Liver (tissue), 9 donors: ENCODE data around the gene COL6A6. TPM values are rescaled to one million over a fixed set of nuclear protein-coding genes. Genes with fewer than 3 reads are reported as not detected.

Experiments
- DNase-seq: peaks from one replicate; pipeline ENCODE4 v3.0.0-alpha.2; 2017; ENCODE audit warnings: low spot score
- H3K27ac ChIP-seq, 2 donors: one replicate each; pipeline ENCODE4 v1.7.0; 2013; ENCODE audit warnings: inconsistent platforms in 2 of 2, low read length in 2 of 2, control low read depth in 1 of 2, low read depth in 1 of 2, mild to moderate bottlenecking in 1 of 2
- H3K27me3 ChIP-seq, 4 donors: one replicate each; pipeline versions ENCODE4 v1.6.1 to v1.7.0; 2013; ENCODE audit warnings: low read length in 3 of 4, inconsistent platforms in 1 of 4, mild to moderate bottlenecking in 1 of 4, moderate library complexity in 1 of 4; ENCODE audit not compliant: control insufficient read depth in 4 of 4, insufficient read depth in 4 of 4
- H3K36me3 ChIP-seq, 4 donors: one replicate each; pipeline versions ENCODE4 v1.6.1 to v1.7.0; 2013; ENCODE audit warnings: low read length in 3 of 4, mild to moderate bottlenecking in 3 of 4, low read depth in 1 of 4, moderate library complexity in 1 of 4; ENCODE audit not compliant: control insufficient read depth in 4 of 4, insufficient read depth in 3 of 4
- H3K4me1 ChIP-seq, 4 donors: one replicate each; pipeline versions ENCODE4 v1.6.1 to v1.7.0; 2013; ENCODE audit warnings: low read length in 3 of 4, mild to moderate bottlenecking in 3 of 4, moderate library complexity in 1 of 4; ENCODE audit not compliant: control insufficient read depth in 4 of 4, insufficient read depth in 4 of 4
- H3K4me3 ChIP-seq, 3 donors: one replicate each; pipeline versions ENCODE4 v1.6.1 to v1.7.0; 2013; ENCODE audit warnings: low read length in 3 of 3, control low read depth in 1 of 3, low read depth in 1 of 3, mild to moderate bottlenecking in 1 of 3
- H3K9ac ChIP-seq, 2 donors: one replicate each; pipeline ENCODE4 v1.7.0; 2013; ENCODE audit warnings: low read length in 2 of 2, mild to moderate bottlenecking in 2 of 2, moderate library complexity in 2 of 2, control low read depth in 1 of 2, low read depth in 1 of 2
- H3K9me3 ChIP-seq, 4 donors: one replicate each; pipeline versions ENCODE4 v1.6.1 to v1.7.0; 2013; ENCODE audit warnings: low read length in 3 of 4; ENCODE audit not compliant: control insufficient read depth in 4 of 4
- ATF3 ChIP-seq: IDR thresholded peaks from 2 replicates; pipeline ENCODE4 v1.6.1; 2016; ENCODE audit warnings: antibody characterized with exemption
- EGR1 ChIP-seq, 2 donors: IDR thresholded peaks; 2 replicates each; pipeline ENCODE4 v1.6.1; 2016 to 2018; ENCODE audit warnings: antibody characterized with exemption in 2 of 2, low read depth in 2 of 2
- FOXA1 ChIP-seq: IDR thresholded peaks from 2 replicates; pipeline ENCODE4 v1.6.1; 2016; ENCODE audit warnings: antibody characterized with exemption
- FOXA2 ChIP-seq: IDR thresholded peaks from 2 replicates; pipeline ENCODE4 v1.6.1; 2016; ENCODE audit warnings: antibody characterized with exemption
- GABPA ChIP-seq, 2 donors: IDR thresholded peaks in 1 of 2; conservative IDR thresholded peaks in 1 of 2; 2 replicates each; pipeline ENCODE4 v1.6.1; 2016; ENCODE audit warnings: antibody characterized with exemption in 2 of 2, mild to moderate bottlenecking in 1 of 2, moderate library complexity in 1 of 2
- HNF4A ChIP-seq, 2 donors: conservative IDR thresholded peaks; 2 replicates each; pipeline ENCODE4 v1.6.1; 2016; ENCODE audit warnings: antibody characterized with exemption in 2 of 2, mild to moderate bottlenecking in 2 of 2
- HNF4G ChIP-seq: IDR thresholded peaks from 2 replicates; pipeline ENCODE4 v1.6.1; 2016; ENCODE audit warnings: antibody characterized with exemption
- MAX ChIP-seq: IDR thresholded peaks from 2 replicates; pipeline ENCODE4 v1.6.1; 2016; ENCODE audit warnings: antibody characterized with exemption
- RXRA ChIP-seq, 2 donors: IDR thresholded peaks; 2 replicates each; pipeline ENCODE4 v1.6.1; 2017 to 2018; ENCODE audit warnings: antibody characterized with exemption in 2 of 2, mild to moderate bottlenecking in 1 of 2
- SP1 ChIP-seq: IDR thresholded peaks from 2 replicates; pipeline ENCODE4 v1.6.1; 2018; ENCODE audit warnings: antibody characterized with exemption, mild to moderate bottlenecking
- TAF1 ChIP-seq: conservative IDR thresholded peaks from 2 replicates; pipeline ENCODE4 v1.6.1; 2016; ENCODE audit warnings: antibody characterized with exemption, mild to moderate bottlenecking
- YY1 ChIP-seq: IDR thresholded peaks from 2 replicates; pipeline ENCODE4 v1.6.1; 2016; ENCODE audit warnings: antibody characterized with exemption, mild to moderate bottlenecking
- ZBTB33 ChIP-seq: IDR thresholded peaks from 2 replicates; pipeline ENCODE4 v1.6.1; 2016; ENCODE audit warnings: antibody characterized with exemption
- whole genome bisulfite sequencing: extraction: QIAGEN DNeasy Blood & Tissue Kit; methylation state at CpG from one replicate; pipeline ENCODE4 v1.1.7; 2013; 5-methylcytosine and 5-hydroxymethylcytosine counted together
- polyA plus RNA-seq, 2 donors: library from polyadenylated mRNA; stranded (reverse) in 1 of 2; unstranded in 1 of 2; fragments of 200-250 nt in 1 of 2; fragments of >200 nt in 1 of 2; fragmentation: Nextera tagmentation in 1 of 2; extraction: Ambion mirVana in 1 of 2; gene quantifications; one replicate each; pipeline versions ENCODE4 v1.2.1 to v1.2.3, GENCODE V29; 2013 to 2015
- total RNA-seq, 2 donors: library from RNA; depleted of rRNA; stranded (reverse); fragments of >200 nt; gene quantifications; one replicate each; pipeline ENCODE4 v1.2.3, GENCODE V29; 2014
- TF ChIP-seq, protein P1 (sequence below): fragments of 150-350 bp; IDR thresholded peaks from 2 replicates; pipeline ENCODE4 v1.5.1; 2017; ENCODE audit warnings: improper control_type of control experiment, low read depth, low read length; ENCODE audit not compliant: missing input control
- donor health status: healthy.
- donor health status: healthy.
- donor health status: healthy.
- donor health status: healthy.
- donor health status: healthy.

The COL6A6 gene
- total and polyA plus RNA-seq, 4 donors, result 0.26 to 0.92 (median 0.43) TPM

DNA sequence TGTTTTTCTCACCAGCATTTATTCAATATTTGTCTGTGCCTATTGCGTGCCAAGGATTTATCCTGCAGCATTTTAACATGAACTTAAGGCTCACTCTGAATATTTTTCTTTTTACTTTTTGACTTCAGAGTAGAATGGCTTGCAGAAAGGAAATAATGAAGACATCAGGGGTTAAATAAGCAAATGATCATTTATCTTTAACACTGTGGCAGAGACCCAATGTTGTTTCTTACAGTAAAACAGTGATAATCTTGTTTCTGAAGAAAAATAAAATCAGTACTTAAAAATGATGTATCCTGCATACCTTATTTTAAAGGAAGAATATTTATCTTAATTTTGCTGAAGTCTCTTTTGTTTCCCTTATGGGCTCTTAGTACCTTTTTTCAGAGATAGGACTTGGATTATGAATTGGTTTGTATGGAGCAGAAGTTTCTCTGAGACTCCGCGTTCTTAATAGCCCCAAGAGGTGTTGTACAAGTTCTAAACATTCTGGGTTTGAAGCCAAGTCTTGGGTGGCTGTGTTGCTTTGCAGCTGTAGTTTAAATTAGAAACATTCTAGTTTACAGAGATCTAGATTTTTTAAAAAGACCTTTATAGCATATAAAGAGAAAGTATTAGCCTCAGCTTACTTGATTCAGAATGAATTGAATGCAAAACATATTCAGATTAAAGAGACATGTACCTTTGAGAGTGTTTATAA is 40.5 kb downstream of the COL6A6 start (continued):
- no peak for TF ChIP-seq ATF3
- no peak for TF ChIP-seq FOXA1
- TF ChIP-seq TAF1, result no peak
- TF ChIP-seq HNF4A (conservative IDR thresholded peaks at IDR 0.05), result no peak
- TF ChIP-seq SP1, result no peak
- TF ChIP-seq FOXA2, result no peak
- TF ChIP-seq MAX, result no peak

- peaks cover 0 to 5% (median 0%) of the 10 kb centered on the region in 4 donors for H3K27me3 ChIP-seq
- no peaks in the 10 kb centered on the region for H3K9me3 ChIP-seq
- 89% methylated on average over 4 of the region's 4 CpGs for WGBS
- DNase-seq, result no peak
- TF ChIP-seq EGR1 (IDR thresholded peaks at IDR 0.05; ENCODE audit: low read depth in 2 of 2) (no peak), HNF4G (no peak), YY1 (no peak), ZBTB33 (no peak)
- no peaks in the 10 kb centered on the region for H3K4me1 ChIP-seq
- no peaks in the 10 kb centered on the region for H3K36me3 ChIP-seq
- no peak overlapping the region for H3K4me3 ChIP-seq
- no peak overlapping the region for H3K9ac ChIP-seq
- no peak overlapping the region for H3K27ac ChIP-seq
These were observed 41.4 kb downstream of the COL6A6 start for GRCh38 chr3:130558366-130558765.

GRCh38 chr3:130565224-130565623 is 48.2 kb downstream of the COL6A6 start:
- DNase-seq, result no peak
- TF ChIP-seq SP1 (no peak), RXRA (IDR thresholded peaks at IDR 0.05) (no peak), FOXA2 (no peak), GABPA (IDR thresholded peaks at IDR 0.05 in 1 of 2, conservative IDR thresholded peaks at IDR 0.05 in 1 of 2) (no peak), HNF4A (conservative IDR thresholded peaks at IDR 0.05) (no peak), MAX (no peak), ZBTB33 (no peak)
- TF ChIP-seq, protein P1, sequence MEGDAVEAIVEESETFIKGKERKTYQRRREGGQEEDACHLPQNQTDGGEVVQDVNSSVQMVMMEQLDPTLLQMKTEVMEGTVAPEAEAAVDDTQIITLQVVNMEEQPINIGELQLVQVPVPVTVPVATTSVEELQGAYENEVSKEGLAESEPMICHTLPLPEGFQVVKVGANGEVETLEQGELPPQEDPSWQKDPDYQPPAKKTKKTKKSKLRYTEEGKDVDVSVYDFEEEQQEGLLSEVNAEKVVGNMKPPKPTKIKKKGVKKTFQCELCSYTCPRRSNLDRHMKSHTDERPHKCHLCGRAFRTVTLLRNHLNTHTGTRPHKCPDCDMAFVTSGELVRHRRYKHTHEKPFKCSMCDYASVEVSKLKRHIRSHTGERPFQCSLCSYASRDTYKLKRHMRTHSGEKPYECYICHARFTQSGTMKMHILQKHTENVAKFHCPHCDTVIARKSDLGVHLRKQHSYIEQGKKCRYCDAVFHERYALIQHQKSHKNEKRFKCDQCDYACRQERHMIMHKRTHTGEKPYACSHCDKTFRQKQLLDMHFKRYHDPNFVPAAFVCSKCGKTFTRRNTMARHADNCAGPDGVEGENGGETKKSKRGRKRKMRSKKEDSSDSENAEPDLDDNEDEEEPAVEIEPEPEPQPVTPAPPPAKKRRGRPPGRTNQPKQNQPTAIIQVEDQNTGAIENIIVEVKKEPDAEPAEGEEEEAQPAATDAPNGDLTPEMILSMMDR, result no peak
- H3K9me3 ChIP-seq, result no peaks in the 10 kb centered on the region
- H3K4me3 ChIP-seq, result no peak overlapping the region
- no peaks in the 10 kb centered on the region for H3K36me3 ChIP-seq
- no peak overlapping the region for H3K9ac ChIP-seq
- H3K27me3 ChIP-seq, result peaks cover 0 to 2% (median 0%) of the 10 kb centered on the region in 4 donors
- WGBS, result 80% methylated on average over 13 of the region's 13 CpGs
- H3K4me1 ChIP-seq, result no peaks in the 10 kb centered on the region
- no peak overlapping the region for H3K27ac ChIP-seq

Other genes with a start within 250 kb of the COL6A6 start
- gene COL6A5, start 171.5 kb upstream of the COL6A6 start, total RNA-seq, result under 1 TPM in 1 of 2 donors, not detected in 1; 0.09 TPM
- gene COL6A5, start 171.5 kb upstream of the COL6A6 start, polyA plus RNA-seq, result under 1 TPM in 1 of 2 donors, not detected in 1; 0.01 TPM
- 10 to 100 TPM; 24.8 to 36.6 TPM for gene PIK3R4, start 229.7 kb downstream of the COL6A6 start, total RNA-seq
- 10 to 100 TPM; 14.3 to 19.7 TPM for gene PIK3R4, start 229.7 kb downstream of the COL6A6 start, polyA plus RNA-seq